GM20431 (cell line): ENCODE measurements around the gene SMIM31.

Experiments
- in situ Hi-C: fragments of 300-500 bp; cut with MseI, MboI; formaldehyde crosslinking; loops from one replicate; pipeline ENCODE4 v1.15.0; 2020; ENCODE audit warnings: low sequenced_read_pairs; ENCODE audit not compliant: unreplicated experiment

Gene SMIM31

GRCh38 chr4:164753873-164754488 is at the start of gene SMIM31:
SMIM31 (plus strand) TSS chr4:164754131; CDS start chr4:164770444, 16,313 bp downstream.
- in situ Hi-C loops = no loop called here

DNA sequence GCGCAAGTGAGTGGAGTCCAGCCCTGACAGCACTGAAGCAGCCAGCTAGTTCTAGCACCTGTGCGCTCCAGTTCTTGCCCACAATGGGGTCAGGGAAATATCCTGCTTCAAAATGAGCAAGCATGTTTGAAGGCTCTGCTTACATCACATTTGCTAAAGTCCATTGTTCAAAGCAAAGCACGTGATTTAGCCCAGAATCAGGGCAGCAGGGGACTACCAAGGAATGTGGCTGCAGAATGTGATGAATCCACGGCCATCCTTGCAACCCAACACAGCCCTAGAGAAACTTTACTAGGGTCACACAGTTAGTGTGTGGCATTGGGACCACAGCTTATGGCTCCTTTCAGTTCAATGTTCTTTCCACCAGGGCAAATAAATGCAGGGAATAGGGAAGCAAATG is 47.3 kb upstream of the SMIM31 start:
- in situ Hi-C loops = no loop called here

DNA sequence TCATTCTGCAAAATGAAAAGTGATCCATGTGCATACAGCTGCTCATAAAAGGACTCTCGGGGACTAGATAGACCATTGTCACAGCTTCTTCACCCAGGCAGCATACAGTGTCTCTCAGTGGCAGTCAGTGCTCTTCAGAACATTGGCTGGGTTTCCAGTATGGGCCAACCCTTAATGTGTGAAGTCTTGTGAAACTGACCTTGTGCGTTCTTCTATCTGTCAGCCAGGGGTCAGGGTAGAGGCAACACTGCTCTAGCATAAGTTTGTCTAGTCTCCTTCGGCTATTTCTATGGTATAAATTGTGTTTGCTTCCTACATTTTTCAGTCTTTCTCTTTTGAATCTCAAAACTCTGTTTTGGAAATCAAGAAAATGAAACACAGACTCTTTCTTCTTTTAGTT is 37.0 kb upstream of the SMIM31 start:
- in situ Hi-C loops = no loop called here

- in situ Hi-C loops = no loop called here
Measured at GRCh38 chr4:164718827-164719226, 35.1 kb upstream of the SMIM31 start.

GRCh38 chr4:164725066-164725465 is 28.9 kb upstream of the SMIM31 start:
- in situ Hi-C loops = no loop called here

- in situ Hi-C loops = no loop called here
Measured at GRCh38 chr4:164730705-164731393, 23.1 kb upstream of the SMIM31 start.

DNA sequence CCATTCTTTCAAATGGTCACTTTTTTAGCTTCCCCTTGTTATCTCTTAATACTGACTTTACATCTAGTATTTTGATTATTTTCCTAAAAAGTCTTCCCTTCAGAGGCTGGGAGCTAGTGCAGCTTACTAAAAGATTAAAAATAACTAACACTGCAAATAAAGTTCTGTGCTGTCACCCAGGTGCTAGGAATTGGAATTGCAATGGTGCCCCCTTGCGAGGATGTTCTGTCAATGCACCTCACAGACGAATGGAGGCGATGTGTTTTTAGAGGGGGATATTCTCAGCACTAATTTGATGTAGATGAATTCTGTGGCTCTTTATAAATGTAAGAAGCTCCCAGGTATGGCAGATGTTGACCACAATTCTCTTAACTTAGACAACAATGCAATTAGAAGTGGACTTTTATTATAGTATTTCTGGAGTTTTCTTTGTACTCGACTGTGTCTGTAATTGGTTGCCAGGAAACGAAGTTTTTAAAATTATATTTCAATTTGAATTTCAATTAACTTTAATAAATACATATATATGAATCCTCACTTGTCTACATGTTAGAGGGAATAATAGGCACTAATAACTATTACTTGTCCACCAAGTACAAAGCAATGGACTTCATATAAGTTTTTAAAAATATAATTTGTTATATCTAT is 22.0 kb upstream of the SMIM31 start:
- in situ Hi-C loops = no loop called here

DNA sequence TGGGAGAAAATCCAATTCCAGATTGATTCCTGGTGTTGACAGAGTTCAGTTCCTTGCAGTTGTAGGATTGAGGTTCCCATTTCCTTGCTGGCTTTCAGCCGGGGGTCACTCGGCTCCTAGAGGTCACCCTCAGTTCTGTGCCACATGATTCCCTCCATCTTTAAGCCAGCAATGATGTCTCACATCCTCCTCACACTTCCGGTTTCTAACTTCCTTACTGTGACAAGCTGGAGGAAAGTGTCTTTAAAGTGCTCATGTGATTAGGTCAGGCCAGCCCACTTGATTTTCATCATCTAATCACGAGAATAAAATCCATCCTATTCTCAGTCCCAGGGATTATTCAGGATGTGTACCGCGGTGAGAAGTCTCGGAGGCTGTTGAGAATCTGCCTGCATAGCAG is 19.4 kb upstream of the SMIM31 start:
- in situ Hi-C loops = no loop called here

- in situ Hi-C loops = no loop called here
Measured at GRCh38 chr4:164748375-164748774, 5.6 kb upstream of the SMIM31 start.

DNA sequence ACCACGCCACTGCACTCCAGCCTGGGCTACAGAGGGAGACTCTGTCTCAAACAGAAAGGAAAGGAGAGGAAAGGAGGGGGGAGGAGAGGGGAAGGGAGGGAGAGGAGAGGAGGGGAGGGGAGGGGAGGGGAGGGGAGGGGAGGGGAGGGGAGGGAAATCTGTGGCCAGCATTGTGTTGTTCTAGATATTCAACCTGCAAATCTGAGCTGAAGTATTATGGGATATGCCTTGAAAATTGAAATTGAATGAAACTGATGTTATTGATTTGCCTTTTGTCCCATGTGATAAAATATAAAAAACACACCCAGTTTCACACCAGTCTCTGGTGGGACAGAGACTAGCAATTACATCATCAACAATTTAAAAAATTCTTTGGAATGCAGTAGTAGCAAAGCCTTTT is 1.5 kb downstream of the SMIM31 start:
- in situ Hi-C loops = no loop called here

DNA sequence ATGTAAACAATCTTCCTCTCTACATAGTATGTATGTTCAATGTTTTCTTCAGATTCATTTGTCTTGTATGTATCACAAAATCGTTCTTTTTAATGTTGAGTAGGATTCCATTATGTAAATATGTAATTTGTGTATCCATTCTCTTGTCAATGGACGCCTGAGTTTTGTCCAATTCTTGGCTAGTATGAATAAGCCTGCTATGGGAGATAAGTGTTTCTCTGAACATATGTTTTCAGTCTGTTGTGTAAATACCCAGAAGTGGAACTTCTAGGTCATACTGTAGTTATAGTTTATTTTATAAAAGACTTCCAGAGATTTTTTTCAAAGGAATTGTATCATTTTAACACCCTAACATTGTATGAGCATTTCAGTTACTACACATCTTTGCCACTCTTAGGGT is 2.8 kb downstream of the SMIM31 start:
- in situ Hi-C loops = no loop called here

DNA sequence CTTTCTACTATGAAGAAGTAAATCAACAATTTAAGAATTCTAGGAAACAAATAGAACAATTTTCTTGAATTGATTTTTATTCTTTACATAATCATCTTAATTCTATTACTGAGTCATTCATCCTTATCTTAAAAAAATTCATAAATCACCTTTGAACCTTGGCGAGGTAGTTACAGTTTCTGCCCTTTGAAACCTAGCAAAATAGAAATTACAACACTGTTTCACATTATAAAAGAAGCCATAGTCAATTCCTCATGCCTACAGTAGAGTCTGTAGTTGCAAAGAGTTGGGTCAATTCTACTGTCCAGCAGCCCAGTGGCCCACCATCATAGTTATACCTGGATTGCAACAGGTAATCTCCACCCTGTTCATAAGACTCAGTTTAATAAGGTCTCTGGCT is 7.3 kb downstream of the SMIM31 start:
- in situ Hi-C loops = no loop called here

- in situ Hi-C loops = no loop called here
Measured at GRCh38 chr4:164761746-164762275, 7.9 kb downstream of the SMIM31 start.

DNA sequence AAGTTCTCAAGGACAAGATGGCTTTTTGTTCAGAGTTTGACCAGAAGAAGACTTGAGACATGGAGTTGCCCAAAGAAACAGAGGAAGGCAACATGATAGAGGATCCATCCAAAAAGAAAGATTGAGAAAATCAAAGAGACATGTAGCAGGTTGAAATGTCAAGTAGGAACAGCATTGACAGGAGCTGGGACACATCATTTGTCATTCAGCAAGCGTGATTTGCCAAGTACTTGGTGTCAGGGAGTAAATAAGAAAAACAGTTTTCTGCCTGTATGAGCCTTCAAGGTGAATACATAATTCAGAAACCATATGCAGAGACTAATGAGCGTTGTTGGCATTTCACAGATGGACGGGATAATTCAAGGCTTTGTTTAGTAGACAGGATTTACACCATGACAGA is 11.2 kb downstream of the SMIM31 start:
- in situ Hi-C loops = no loop called here

GRCh38 chr4:164765833-164766232 is 11.9 kb downstream of the SMIM31 start:
- in situ Hi-C loops = no loop called here

- in situ Hi-C loops = no loop called here
Measured at GRCh38 chr4:164768516-164768915, 14.6 kb downstream of the SMIM31 start.

GRCh38 chr4:164770010-164770724 is 16.2 kb downstream of the SMIM31 start:
- in situ Hi-C loops = no loop called here

DNA sequence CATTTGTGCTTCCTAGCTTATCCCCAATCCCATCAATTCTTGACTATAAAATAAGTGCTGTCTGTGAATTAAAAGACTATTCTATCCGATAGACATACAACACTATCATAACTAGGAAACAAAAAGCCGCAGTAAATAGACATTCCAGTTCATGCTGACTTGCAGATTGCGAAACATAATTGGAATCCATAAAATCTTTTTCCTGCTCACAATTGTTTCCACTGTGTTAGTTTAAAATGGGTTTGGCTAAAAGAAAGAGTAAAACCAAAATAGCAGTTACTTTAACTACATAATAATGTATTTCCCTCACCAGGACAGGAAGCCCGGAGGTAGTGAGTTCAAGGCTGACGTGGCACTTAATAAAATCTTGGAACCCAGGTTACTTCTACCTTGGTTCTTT is 17.2 kb downstream of the SMIM31 start:
- in situ Hi-C loops = no loop called here

- in situ Hi-C loops = no loop called here
Measured at GRCh38 chr4:164772076-164772475, 18.1 kb downstream of the SMIM31 start.

- in situ Hi-C loops = loop anchor here (25.0 kb wide), 2 partner anchors 133 to 308 kb away; no protein-coding TSS in a partner anchor
Measured at GRCh38 chr4:164779080-164779479, 25.1 kb downstream of the SMIM31 start.
